Stimulated activated CD4-positive, alpha-beta T cell treated with anti-CD3 and anti-CD28 coated beads, TNF-alpha, amount 100 ng/mL, for 1 hour (primary cell): ENCODE measurements around the gene ABHD10.

ENCODE experiments used
- DNase-seq, 3 donors: peaks; one replicate each; pipeline ENCODE4 v3.0.0-alpha.2; 2020; ENCODE audit warnings: low read depth in 3 of 3, low spot score in 1 of 3

Gene ABHD10

GRCh38 chr3:111963424-111963823 lies 15.4 kb upstream of the ABHD10 start:
- DNase-seq = no peak

GRCh38 chr3:111965484-111965883 lies 13.3 kb upstream of the ABHD10 start:
- DNase-seq = no peak

GRCh38 chr3:111967068-111967467 lies 11.8 kb upstream of the ABHD10 start:
- no peak for DNase-seq

- peak; percentile 47 to 61 (median 47) for DNase-seq
Measured at GRCh38 chr3:111967651-111968274, 11.1 kb upstream of the ABHD10 start.

GRCh38 chr3:111968319-111969054 lies 10.3 kb upstream of the ABHD10 start:
- DNase-seq = no peak

GRCh38 chr3:111970376-111970775 lies 8.4 kb upstream of the ABHD10 start:
- DNase-seq = no peak

- DNase-seq = no peak
Measured at GRCh38 chr3:111971533-111972130, 7.2 kb upstream of the ABHD10 start.

GRCh38 chr3:111972891-111973290 lies 5.9 kb upstream of the ABHD10 start:
- no peak for DNase-seq

GRCh38 chr3:111975131-111975530 lies 3.7 kb upstream of the ABHD10 start:
- no peak for DNase-seq

GRCh38 chr3:111976254-111976653 lies 2.6 kb upstream of the ABHD10 start:
- no peak for DNase-seq

GRCh38 chr3:111979434-111980038 lies 710 bp downstream of the ABHD10 start:
- no peak for DNase-seq

- DNase-seq = no peak
Measured at GRCh38 chr3:111980716-111981456, 2.1 kb downstream of the ABHD10 start.

GRCh38 chr3:111981457-111981763 lies 2.6 kb downstream of the ABHD10 start:
- no peak for DNase-seq

- no peak for DNase-seq
Measured at GRCh38 chr3:111984636-111985298, 5.9 kb downstream of the ABHD10 start.

GRCh38 chr3:111986800-111987199 lies 8.0 kb downstream of the ABHD10 start:
- DNase-seq = no peak

- DNase-seq = no peak
Measured at GRCh38 chr3:111989061-111989678, 10.3 kb downstream of the ABHD10 start.

GRCh38 chr3:111993038-111993437 lies 14.2 kb downstream of the ABHD10 start:
- DNase-seq = no peak

GRCh38 chr3:111998636-111999483 lies 20.0 kb downstream of the ABHD10 start, which contains the start of gene TAGLN3:
Gene TAGLN3, plus strand, starts transcription at chr3:111998922. Its CDS starts 501 bp downstream, at chr3:111999423.
- no peak for DNase-seq

- DNase-seq = no peak
Measured at GRCh38 chr3:111999484-112000324, 20.9 kb downstream of the ABHD10 start.
